GM21423 (cell line): Measurements from ENCODE around the gene TTC22.

ENCODE experiments used
- ATAC-seq: cut with Tn5 transposase; IDR thresholded peaks from one replicate; pipeline ENCODE4 v1.9.1; 2021; ENCODE audit warnings: mild to moderate bottlenecking, moderate library complexity; ENCODE audit not compliant: unreplicated experiment

TTC22 gene

GRCh38 chr1:54800899-54801759, at the start of gene TTC22:
Gene TTC22 (minus strand): TSS chr1:54801323. CDS start chr1:54801163, 160 bp downstream.
- ATAC-seq, result peak; percentile 83

DNA sequence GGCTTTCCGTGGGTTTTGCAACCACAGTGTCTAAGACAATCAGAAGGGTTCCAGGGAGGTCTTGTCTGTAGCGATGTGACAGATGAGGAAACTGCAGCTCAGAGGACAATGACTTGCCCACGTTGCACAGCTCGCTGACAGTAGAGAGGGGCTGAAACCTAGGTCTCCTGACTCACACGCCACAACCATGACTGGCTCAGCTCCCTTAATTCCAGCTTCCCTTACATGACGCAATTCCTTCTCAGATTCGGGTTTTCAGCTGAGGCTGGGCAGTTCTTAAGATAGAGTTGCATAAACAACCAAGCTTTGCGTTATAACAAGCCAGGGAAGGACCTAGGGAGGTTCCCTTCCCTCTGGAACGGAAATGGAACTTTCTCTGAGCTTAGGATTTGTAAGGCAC, 49.6 kb upstream of the TTC22 start:
- no peak for ATAC-seq

GRCh38 chr1:54850069-54850730, 49.1 kb upstream of the TTC22 start:
- ATAC-seq, result no peak

DNA sequence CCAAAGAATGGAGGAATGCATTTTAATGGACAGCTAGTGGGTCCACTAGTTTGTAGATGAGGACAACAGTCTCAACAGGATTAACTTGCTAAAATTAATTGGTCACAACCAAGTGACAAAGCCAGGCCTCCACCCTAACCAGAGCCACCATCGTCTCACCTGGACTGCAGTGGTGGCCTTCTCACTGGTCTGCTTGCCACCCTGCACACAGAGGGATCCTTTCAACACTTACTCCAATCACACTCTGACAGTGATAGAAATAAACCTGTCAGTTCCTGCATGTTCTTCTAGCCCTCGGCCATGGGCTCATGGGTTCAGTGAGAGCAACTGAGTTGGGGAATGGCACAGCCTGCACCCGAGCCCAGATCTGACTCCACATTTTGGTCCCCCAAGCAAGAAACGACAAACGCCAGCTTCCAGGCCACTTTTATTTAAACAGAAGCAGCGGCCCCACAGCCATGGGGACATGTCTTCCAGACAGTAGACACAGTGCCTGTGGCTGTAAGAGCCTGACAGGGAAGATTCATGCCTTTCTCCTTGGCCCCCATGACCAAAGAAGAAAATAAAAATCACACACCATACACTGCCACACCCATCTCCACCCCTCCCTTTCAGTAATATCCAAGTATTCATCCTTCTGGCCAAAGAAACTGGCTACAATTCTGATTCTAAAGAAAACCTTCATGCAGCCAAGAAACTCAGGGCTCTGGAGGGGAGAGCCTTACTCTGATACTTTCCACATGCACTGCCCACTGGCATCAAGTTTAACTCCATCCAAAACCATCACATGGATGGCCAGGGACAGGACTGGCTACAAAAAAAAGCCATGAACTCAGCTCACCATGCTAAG, 48.3 kb upstream of the TTC22 start:
- no peak for ATAC-seq

DNA sequence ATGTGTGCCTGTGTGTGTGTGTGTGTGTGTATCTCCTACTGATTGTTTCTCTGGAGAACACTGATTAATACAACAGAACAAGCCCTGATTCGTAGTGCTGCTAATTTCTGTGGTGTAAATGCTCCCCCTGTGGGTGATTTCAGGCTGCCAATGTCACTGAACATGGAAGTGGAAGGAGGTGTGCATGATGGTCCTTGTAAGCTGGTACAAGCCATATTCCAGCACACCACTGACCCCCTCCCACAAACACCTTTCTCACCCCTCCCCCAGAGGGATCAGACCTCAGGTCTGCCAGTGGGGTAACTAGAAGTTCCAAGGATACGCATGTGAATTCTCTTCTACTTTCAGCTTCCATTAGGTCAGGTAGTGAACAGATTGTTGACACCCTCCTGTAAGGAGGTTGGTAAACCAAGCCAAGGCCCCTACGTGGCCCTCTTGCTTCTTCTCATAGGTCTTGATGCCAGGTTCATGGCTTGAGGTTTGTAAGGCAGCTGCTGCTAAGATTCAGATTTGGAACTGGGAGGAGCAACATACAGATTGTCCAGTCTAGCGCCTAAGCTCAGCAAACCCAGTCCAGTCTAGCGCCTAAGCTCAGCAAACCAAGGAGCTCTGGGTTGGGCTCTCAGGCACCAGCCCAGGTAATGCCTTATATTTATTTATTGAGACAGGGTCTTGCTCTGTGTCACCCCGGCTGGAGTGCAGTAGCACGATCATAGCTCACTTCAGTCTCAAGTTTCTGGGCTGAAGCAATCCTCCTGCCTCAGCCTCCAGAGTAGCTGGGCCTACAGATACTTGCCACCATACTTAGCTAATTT, 47.2 kb upstream of the TTC22 start:
- no peak for ATAC-seq

DNA sequence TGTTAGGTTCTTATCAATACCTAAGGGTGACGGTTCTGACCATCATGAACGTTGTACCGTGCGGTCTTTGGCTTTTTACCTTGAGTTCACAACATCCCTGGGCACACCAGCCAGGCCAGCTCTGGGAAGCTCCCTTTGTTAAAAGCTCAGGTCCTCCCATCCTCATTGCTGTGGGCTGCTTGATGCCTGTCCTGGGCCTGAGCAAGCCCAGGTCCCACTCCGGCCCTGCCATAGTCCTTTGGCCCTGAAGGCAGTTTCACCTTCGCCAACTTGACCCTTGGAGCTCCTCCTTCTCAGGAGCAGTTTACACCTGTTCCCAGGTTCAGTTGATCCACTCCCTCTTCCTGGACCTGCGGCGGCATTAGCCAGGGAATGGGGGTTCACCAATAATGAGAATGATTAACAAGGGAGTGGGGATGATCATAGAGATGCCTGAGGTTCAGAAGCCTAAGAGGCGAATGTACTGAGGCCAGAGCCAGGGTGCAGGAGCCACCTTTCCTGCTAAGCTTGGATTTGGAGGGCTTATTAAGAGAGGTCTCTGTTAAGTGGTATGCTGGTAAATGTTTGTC, 45.7 kb upstream of the TTC22 start:
- no peak for ATAC-seq

DNA sequence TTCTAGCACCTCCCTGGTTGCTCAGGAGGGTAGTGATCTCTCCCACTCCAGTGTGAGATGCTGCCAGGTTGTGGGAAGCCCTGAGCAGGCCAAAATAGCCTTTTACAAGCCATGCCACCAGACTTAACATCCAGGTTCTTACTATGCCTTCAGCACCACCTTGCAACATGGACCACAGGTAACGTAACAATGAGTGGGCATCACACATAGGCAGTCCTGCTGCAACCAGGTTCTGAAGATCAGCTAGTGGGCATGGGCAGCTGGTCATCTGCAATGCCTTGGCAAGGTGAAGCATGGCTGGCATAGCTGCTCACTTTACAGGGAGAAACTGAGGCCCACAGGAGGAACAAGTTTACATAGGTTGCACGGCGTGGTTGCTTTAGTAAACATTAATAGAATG, 45.2 kb upstream of the TTC22 start:
- no peak for ATAC-seq

DNA sequence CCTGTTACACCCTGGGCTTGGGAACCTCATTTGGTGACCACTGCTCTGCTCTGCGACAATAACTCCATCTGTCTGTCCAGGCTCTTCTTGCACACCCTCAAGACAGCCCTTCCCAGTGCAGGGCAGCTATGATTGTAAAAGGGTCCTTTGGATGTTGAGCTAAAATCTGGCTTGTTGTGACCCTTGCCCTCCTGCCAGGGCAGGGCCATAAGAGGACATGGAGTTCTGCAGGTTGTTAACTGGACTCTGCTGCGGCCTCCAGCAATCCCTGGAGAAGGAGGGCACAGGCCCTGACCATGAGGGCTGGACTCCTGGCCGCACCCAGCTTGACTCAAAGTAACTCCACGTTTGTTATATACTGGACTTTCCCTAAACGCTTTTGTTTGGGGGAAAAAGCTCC, 44.6 kb upstream of the TTC22 start:
- ATAC-seq, result no peak

GRCh38 chr1:54844564-54844963, 43.4 kb upstream of the TTC22 start:
- no peak for ATAC-seq

- no peak for ATAC-seq
Measured at GRCh38 chr1:54843449-54843848, 42.3 kb upstream of the TTC22 start.

GRCh38 chr1:54842963-54843362, 41.8 kb upstream of the TTC22 start:
- no peak for ATAC-seq

DNA sequence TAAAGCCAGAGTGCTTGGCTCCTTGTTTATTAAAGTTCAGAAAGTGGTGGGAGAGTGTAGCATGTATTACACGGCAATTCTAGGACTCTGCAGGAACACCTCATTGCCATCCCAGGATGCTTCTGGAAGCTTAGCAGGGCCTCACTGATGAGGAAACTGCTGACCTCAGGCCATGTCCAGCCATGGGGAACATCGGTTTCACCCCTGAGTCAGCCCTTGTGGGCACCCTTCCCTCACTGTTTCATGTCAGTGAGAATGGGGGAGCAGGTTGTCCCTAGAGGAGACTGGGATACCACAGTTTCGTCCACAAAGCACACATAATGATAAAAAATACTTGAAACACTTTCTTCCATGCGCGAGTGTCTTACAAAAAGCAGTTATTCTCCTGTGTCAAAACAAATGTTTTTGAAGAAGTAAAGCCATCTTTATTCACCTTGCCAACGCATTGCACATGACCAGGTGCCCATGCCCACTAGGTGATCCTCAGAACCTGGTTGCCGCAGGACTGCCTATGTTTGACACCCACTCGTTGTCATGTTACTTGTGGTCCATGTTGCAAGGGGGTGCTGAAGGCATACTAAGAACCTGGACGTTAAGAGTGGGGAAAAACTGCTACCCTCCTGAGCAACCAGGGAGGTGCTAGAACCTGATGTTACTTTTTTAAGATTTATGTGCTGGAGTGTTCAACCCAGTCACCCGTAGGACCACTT, 41.2 kb upstream of the TTC22 start:
- no peak for ATAC-seq

- no peak for ATAC-seq
Measured at GRCh38 chr1:54839824-54840223, 38.7 kb upstream of the TTC22 start.

DNA sequence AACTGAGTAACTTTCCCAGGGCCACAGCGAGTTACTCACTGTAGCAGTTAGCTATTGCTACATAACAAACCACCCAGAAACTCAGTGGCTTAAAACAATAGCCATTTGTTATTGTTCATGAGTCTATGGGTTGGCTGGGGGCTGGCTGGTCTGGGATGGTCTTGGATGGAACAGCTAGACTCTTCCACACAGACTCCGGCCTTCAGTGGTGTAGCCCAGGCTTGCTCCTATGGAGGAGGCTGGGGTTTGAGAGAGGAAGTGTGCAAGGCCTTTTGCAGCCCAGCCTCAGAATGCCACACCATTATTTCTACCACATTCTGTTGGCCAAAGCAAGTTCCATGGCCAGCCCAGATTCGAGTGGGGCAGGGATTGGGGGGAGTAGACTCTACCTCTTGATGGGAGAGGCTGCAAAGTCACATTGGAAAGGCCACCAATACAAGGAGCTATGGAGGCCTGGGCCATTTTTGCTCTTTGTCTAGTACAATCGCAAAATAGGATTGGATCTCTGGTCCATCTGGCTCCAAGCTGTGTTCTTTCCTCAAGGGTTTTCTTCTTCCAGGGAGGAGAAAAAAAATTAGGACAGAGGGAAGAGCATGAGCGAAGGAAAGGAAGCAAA, 37.5 kb upstream of the TTC22 start:
- no peak for ATAC-seq

GRCh38 chr1:54837002-54837853, 36.1 kb upstream of the TTC22 start:
- ATAC-seq, result no peak

- no peak for ATAC-seq
Measured at GRCh38 chr1:54836594-54836993, 35.5 kb upstream of the TTC22 start.

- ATAC-seq, result no peak
Measured at GRCh38 chr1:54835970-54836369, 34.8 kb upstream of the TTC22 start.
